NCI-H2227 (cell line): Measurements from ENCODE around the gene AKAP17A.
"Not testable (repeated sequence)": the region's sequence is repeated elsewhere in the genome, so short reads cannot be mapped to it uniquely, and the experiment has no call there.

ENCODE experiments used
- DNase-seq: peaks from one replicate; lab custom pipeline; 2025; ENCODE audit not compliant: unreplicated experiment; lab: John Stamatoyannopoulos, UW

Gene AKAP17A, protein sequence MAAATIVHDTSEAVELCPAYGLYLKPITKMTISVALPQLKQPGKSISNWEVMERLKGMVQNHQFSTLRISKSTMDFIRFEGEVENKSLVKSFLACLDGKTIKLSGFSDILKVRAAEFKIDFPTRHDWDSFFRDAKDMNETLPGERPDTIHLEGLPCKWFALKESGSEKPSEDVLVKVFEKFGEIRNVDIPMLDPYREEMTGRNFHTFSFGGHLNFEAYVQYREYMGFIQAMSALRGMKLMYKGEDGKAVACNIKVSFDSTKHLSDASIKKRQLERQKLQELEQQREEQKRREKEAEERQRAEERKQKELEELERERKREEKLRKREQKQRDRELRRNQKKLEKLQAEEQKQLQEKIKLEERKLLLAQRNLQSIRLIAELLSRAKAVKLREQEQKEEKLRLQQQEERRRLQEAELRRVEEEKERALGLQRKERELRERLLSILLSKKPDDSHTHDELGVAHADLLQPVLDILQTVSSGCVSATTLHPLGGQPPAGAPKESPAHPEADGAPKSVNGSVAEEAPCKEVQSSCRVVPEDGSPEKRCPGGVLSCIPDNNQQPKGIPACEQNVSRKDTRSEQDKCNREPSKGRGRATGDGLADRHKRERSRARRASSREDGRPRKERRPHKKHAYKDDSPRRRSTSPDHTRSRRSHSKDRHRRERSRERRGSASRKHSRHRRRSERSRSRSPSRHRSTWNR

DNA sequence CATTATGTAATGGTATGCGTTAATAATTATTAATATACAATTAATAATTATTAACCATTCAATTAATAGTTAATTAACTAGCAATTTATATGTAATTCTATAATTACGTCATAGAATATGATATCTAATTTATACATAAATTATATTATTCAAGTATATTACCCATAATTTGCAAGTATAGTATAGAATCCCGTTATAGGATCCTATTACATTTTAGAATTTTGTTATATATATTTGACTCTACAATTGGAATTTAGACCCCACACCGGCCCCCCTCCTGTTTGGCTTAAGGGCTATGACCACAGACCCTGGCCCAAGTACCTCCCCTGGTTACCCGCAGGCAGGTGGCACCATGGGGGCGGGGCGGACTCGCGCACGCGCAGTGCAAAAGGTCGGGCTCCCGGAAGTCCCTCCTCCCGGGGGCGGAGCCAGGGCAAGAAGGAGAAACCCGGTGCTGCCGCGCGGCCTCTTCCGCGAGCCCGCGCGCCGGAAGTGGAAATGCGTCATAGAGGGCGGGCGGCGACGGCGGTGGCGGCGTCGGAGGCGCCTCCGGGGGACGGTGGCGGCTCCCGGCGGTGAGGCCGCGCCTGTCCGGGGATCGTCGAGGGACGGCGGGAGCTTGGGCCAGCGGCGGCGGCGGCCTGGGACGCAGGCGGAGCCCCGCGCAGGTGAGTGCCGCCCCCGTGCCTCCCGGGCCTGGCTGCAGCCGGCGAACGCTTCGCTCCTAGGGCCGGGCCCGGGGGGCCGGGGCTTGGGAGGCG is at the start of gene AKAP17A:
TSS of gene AKAP17A (plus strand) at position 503 of the 761 bp plus-strand sequence. CDS start 1,859 bp downstream, outside the sequence.
- DNase-seq, result peak; percentile 99

DNA sequence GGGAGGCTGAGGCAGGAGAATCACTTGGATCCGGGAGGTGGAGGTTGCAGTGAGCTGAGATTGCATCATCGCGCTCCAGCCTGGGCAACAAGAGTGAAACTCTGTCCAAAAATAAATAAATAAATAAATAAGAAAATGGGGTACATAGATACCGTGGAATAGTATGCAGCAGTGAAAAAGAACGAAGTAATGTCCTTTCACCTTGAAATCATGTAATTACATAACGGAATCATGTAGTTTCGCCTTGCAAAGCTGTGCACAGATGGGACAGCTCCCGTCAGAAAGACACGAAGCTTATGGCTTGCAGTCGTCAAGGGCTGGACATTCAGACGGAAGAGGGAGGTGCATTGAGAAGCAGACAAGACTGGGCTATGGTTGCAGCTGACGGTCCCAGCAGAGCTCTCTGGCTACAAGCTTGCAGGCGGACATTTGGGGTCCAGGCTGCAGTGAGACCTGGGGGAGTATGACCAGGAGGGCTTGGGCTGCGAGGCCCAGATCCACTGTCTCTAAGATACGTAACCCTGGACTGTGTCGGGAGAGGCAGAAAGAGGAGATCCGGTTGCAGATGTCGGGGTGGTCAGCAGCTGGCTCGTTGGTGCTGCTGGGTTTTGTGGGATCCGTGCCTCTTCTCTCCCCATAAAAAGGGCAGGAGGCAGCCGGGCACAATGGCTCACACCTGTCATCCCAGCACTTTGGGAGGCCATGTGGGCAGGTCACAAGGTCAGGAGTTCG is 48.2 kb upstream of the AKAP17A start:
- no peak for DNase-seq

DNA sequence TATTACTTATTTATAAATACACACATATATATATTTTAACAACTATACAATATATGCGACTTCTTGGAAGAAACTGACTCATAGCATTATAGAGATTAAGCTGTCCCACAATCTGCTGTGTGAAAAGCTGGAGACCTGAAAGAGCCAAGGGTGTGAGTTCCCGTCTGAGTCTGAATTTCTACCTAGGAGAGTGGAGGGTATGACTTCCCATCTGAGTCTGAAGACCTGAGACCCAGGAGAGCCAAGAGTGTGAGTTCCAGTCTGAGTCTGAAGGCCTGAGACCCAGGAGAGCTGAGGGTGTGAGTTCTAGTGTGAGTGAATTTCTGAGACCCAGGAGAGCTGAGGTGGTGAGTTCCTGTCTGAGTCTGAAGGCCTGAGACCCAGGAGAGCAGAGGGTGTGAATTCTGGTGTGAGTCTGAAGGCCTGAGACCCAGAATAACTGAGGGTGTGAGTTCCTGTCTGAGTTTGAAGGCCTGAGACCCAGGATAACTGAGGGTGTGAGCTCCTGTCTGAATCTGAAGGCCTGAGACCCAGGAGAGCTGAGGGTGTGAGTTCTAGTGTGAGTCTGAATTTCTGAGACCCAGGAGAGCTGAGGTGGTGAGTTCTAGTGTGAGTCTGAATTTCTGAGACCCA is 45.5 kb upstream of the AKAP17A start:
- no peak for DNase-seq

DNA sequence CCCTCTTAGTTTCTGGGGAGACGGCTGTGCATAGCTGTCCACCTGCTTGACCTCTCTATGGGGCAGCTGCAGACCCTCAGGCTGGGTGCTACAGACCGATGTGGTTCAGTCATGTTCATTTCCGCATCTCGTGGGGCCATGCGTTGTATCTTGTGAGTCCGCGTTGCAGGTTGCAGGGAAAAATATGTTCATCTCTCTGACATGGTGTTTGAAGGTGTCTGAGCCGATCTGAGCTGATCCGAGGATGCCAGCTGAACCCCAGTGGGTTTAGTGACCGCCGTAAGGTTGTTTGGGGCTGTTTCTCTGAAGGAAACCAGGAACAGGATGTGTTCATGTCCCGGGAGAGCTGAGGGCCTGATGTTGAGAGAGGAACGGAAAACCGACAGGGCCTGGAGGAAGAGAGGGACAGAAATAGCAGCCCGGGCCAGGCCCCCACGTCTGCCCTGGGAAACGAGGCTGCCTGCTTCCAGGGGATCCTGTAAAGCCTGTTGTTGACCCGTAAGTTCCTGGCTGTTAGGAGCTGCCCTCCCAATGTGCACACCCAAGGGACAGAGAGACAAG is 44.6 kb upstream of the AKAP17A start:
- DNase-seq, result no peak

DNA sequence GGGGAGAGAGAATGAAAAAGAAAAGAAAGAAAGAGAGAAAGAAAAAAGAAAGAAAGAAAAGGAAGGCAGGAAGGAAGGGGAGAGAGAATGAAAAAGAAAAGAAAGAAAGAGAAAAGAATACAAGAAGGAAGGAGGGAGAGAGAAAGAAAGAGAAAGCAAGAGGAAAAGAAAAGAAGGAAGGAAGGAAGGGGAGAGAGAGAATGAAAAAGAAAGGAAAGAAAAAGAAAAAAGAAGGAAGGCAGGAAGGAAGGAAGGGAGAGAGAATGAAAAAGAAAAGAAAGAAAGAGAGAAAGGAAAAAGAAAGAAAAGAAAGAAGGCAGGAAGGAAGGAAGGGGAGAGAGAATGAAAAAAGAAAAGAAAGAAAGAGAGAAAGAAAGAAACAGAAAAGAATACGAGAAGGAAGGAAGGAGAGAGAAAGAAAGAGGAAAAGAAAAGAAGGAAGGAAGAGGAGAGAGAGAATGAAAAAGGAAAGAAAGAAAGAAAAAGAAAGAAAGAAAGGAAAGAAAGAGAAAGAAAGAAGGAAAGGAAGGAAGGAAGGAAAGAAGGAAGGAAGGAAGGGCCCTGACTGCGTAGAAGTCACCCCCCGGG is 39.4 kb upstream of the AKAP17A start:
- DNase-seq, result no peak

DNA sequence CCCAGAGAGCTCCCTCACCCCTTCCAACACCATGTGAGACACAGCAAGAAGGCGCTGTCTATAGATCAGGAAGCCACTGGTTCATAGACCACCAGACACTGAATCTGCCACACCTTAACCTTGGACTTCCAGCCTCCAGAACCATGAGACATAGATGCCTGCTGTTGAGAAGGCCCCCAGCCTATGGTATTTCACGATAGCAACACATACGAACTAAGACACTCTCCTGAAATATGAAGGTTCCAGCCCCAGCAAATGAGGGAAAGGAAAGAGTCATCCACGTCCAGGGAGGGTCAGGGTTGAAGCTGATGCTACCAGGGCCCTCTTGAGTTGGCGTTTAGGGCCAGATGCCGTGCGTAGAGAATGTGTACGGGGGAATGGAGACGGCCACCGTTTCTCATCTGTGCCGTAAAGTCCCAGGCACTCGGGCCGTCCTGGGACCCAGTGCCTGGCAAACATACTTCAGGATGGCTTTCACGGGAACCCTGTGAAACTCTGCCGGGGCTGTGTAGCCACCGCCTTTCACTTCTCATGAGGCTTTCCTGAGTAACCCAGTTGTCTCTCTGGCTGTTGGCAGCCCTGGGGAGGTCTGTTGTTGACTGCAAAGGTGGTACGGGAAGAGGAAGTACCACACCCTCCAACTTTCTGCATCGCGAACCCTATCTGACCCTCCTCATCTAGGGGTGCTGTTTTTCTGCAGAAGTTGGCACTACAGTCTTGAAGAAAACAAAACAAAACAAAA is 36.8 kb upstream of the AKAP17A start:
- no peak for DNase-seq

DNA sequence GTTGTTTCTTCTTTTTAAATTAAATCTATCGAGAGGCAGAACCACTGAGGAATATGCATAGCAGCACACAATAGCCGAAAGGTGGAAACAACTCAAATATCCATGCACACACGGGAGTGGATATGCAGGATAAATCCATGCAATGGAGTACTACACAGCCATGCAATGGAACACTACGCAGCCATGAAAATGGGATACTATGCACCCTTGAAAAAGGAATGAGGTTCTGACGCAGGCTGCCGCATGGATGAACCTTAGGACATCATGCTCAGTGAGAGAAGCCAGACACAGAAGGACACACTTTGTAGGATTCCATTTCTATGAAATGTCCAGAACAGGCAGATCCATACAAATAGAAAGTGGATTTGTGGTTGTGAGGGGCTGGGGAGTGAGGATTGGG is 36.0 kb upstream of the AKAP17A start:
- DNase-seq, result no peak

DNA sequence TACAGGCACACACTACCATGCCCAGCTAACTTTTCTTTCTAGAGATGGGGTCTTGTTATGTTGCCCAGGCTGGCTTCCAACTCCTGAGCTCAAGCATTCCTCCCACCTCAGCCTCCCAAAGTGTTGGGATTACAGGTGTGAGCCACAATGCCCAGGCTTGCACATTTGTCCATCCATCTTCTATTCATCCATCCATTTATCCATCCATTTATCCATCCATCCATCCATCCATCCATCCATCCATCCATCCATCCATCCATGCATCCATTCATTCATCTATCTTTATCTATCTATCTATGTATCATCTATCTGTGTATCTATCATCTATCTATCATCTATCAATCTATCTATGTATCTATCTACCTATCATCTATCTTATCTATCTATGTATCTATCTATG is 34.0 kb upstream of the AKAP17A start:
- DNase-seq, result not testable (repeated sequence)

DNA sequence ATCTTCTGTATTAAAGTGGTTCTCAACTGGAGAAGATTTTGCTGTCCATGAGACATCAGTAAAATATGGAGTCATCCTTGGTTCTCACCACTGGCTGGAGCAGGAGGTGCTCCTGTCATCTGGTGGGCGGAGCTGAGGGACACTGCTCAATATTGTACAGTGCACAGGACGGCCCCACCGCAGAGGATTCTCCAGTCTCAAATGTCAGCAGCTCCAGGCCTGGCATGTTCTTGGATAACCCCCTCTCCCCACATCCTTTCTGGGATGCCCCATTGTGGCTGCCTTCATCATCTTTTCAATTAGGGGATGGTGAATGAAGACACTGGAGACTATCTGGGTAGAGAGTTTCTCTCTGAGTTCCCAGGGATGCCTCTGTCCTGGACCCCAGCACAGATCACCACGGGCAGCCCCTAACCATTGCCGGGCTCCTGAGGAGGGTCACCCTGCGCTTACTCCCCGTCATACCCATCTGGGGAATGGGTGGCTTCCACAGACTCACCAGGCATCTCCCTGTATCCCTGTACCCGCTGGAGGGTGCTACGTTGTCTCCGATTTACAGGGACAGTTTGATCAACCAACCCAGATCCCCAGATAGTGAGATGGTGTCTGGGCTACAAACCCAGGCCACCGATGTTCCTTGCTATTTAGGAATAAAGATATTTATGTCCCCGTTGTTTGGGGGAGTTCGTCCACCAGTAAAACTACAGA is 32.5 kb upstream of the AKAP17A start:
- DNase-seq, result no peak

DNA sequence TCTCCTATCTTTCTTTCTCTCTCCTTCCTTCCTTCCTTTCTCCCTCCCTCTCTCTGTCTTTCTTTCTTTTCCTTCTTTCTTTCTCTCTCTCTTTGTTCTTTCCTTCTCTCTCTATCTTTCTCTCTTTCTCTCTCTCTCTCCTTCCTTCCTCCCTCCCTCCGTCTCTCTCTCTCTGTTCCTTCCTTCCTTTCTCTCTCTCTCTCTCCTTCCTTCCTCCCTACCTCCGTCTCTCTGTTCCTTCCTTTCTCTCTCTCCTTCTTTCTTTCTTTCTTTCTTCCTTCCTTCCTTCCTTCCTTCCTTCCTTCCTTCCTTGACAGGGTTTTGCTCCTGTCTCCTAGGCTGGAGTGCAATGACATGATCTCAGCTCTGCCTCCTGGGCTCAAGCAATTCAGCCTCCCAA is 30.2 kb upstream of the AKAP17A start:
- DNase-seq, result no peak

DNA sequence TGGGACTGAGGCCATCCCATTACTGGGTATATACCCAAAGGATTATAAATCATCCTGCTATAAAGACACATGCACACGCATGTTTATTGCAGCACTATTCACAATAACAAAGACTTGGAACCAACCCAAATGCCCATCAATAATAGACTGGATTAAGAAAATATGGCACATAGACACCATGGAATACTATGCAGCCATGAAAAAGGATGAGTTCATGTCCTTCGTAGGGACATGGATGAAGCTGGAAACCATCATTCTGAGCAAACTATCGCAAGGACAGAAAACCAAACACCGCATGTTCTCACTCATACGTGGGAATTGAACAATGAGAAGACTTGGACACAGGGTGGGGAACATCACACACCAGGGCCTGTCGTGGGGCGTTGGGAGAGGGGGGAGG is 27.3 kb upstream of the AKAP17A start:
- DNase-seq, result not testable (repeated sequence)

DNA sequence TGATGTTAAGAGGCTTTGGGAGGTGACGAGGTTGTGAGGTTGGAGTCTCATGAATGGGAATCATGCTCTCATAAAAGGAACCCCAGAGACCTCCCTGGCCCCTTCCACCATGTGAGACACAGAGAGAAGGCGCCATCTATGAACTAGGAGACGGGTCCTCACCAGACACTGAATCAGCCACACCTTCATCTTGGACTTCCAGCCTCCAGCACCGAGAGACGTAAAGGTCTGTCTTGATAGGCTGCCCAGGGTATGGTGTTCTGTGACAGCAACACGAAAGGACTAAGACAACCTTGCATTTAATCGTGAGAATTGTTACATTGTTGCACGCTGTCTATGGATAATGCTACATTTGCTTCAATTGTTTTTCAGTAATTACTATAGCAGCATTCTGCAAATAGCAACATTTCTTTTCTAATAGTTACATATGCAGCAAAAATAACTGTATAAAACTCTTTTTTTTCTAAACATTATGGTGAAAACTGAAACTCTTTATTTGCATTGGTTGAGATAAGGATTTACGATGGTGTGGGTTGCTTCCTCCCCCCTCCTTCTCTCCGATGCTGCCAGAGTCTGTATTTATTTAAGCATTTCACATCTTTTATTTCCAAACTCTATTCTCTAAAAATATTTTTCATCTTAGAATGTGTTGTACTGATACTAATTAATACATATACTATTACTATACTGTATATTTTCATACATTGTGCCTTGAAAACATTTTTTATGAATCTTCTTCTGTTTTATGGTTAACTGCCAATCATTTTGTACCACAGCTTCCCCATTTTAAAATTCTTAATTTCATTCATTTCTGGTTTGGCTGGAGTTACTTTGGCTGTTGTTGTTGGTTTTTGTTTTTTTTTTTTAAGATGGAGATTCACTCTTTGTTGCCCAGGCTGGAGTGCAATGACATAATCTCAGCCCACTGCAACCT is 26.4 kb upstream of the AKAP17A start:
- no peak for DNase-seq

DNA sequence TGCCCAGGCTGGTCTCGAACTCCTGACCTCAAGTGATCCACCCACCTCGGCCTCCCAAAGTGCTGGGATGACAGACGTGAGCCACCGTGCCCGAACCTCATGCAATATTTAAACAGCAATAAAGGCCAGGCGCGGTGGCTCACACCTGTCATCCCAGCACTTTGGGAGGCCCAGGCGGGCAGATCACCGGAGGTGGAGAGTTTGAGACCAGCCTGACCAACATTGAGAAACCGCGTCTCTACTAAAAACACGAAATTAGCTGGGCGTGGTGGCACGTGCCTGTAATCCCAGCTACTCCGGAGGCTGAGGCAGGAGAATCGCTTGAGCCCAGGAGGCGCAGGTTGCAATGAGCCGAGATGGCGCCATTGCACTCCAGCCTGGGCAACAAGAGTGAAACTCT is 17.2 kb upstream of the AKAP17A start:
- DNase-seq, result not testable (repeated sequence)

DNA sequence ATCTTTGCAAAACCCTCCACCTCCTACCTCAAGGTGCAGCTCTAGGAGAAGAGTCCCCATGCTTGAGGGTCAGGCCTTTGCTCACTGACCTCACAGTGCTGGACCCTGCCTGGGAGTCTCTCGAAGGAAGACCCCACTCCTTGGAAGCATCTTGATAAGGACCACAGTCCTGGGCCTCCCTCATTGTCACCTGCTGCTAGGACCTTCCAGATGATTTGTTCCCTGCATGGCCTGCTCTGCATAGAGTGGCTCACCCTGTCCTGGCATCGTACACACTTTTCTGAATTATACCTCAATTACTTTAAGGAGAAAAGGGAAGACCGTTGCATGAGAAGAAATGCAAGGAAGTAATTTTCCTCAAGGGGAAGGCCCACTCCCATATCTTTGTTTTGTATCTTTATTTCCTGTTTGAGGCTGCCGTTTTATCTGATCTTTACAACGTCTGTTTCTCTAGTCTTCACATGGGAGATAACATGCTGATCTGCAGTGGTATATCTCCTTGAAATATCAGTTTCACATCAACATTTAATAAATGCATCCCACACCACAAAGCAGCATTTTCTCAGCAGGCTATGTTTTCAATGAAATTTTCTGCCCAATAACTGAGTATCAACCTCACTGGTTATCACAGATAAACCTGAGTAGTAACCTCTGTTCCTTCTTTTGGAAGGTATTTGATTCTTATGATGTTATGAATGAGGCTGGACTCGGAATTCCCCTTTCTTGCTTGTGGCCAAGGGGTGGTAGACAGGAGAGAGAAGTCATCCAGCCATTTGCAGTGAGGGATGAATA is 15.0 kb upstream of the AKAP17A start:
- DNase-seq, result no peak

DNA sequence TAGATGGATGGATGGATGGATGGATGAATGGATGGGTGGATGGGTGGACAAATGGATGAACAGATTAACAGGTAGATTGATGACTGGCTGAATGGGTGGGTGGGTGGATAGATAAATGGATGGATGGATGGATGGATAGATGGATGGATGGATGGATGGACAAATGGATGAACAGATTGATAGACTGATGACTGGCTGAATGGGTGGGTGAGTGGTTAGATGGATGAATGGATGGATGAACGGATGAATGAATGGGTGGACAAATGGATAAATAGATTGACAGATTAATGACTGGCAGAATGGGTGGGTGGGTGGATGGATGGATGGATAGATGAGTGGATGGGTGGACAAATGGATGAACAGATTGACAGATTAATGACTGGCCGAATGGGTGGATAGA is 13.6 kb upstream of the AKAP17A start:
- no peak for DNase-seq

DNA sequence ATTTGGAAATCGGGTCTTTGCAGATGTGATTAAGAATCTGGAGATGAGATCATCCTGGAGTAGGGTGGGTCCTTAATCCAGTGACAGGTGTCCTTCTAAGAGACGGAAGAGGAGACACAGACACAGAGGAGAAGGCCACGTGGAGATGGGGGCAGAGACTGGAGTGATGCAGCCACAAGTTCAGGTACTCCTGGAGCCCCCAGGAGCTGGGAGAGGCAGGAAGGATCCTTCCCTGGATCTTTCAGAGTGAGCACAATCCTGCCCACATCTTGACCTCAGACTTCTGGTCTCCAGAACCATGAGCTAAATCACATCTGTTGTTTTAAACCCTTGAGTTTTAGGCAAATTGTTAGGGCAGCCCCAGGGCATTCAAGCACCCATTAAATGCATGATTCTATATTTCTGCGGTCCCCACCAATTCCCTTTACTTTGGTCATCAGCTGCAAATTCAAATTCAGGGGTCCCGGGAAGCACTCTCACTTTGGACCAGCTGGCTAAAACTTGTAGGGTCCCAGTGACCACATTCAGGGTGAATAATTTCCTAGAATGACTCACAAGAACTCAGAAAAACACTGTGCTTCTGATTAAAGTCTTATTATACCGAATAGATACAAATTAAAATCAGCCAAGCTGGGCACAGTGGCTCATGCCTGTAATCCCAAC is 12.8 kb upstream of the AKAP17A start:
- DNase-seq, result no peak
